Left colon (tissue), 2 donors: ENCODE data around the gene NBEAL1. TPM values are rescaled to one million over a fixed set of nuclear protein-coding genes. Genes with fewer than 3 reads are reported as not detected.
"Not testable (repeated sequence)": the region's sequence is repeated elsewhere in the genome, so short reads cannot be mapped to it uniquely, and the experiment has no call there.

Experiments
- ATAC-seq: fragments of 200-7000 bp; cut with Tn5 transposase; one replicate; pipeline ENCODE4 v1.9.1; 2020; ENCODE audit warnings: mild to moderate bottlenecking, moderate library complexity
- DNase-seq, 2 donors: peaks; one replicate each; pipeline ENCODE4 v3.0.0-alpha.2; 2020
- intact Hi-C, 2 donors: fragments of 100-400 bp; cut with DNase I in 1 of 2; cut with micrococcal nuclease in 1 of 2; formaldehyde crosslinking; loops; one replicate each; pipeline versions ENCODE4 v1.11.2 to v1.14.0; 2022; cut with DNase I, micrococcal nuclease
- total RNA-seq, 2 donors: library from RNA; stranded (reverse); fragmentation: NEBNext Ultra II Directional; extraction: Animal tissue kit (Norgen Biotek cat#: 25700); gene quantifications; one replicate each; pipeline ENCODE4 v1.2.1, GENCODE V29; 2021
- donor health status: DM: no; HTN: no; CAD: no.
- donor health status: DM: yes; HTN: yes; CAD: no.

The NBEAL1 gene
- total RNA-seq, 2 donors from 2014 or later, result 87.6 to 89.1 TPM

DNA sequence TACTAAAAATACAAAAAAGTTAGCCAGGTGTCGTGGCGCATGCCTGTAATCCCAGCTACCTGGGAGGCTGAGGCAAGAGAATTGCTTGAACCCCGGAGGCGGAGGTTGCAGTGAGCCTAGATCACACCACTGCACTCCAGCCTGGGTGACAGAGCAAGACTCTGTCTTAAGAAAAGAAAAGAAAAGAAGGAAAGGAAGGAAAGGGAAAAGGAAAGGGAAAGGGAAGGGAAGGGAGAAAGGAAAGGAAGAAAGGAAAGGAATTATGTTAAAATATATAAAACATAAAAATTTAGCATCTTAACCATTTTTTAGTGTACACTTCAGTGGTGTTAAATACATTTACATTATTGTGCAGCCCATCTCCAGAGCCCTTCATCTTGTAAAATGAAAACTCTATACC is 76.0 kb downstream of the NBEAL1 start:
- intact Hi-C loops, DNase-seq, ATAC-seq: not testable (repeated sequence)

DNA sequence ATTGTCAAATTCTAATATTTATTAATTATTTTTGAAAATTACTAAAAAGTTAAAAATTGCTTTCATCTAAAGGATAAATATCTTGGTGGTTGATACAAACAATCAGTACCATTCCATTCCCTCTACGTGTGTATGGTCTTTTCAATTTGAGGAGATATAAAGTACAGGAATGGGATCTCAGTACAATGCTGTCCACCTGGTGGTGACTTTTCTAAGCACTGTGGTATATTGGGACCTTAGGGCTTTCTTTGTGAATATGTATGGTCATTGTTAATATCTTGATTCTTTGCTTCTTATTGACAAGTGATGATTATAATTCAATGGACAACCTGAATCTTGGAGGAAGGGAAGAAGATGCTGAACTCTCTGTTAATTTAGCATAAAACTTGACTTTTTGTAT is 83.1 kb downstream of the NBEAL1 start:
- no peak for DNase-seq
- intact Hi-C loops, result no loop called here
- peak; percentile 53 for ATAC-seq

DNA sequence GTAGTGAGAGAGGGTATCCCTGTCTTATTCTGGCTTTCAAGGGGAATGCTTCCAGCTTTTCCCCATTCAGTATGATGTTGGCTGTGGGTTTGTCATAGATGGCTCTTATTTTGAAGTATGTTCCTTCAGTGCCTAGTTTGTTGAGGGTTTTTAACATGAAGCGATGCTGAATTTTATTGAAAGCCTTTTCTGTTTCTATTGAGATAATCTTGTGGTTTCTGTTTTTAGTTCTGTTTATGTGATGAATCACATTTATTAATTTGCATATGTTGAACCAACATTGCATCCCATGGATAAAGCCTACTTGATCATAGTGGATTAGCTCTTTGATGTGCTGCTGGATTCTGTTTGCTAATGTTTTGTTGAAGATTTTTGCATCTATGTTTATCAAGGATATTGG is 87.7 kb downstream of the NBEAL1 start:
- ATAC-seq, DNase-seq, intact Hi-C loops: not testable (repeated sequence)

DNA sequence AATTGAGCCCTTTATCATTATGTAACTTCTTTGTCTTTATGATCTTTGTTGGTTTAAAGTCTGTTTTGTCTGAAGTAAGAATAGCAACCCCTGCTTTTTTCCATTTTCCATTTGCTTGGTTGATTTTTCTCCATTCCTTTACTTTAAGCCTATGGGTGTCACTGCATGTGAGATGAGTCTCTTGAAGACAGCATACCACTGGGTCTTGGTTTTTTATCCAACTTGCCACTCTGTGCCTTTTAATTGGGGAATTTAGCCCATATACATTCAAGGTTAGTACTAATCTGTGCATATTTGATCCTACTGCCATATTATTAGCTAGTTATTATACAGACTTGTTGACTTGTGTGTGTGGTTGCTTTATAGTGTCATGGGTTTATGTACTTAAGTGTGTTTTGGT is 89.6 kb downstream of the NBEAL1 start:
- DNase-seq, result no peak
- no peak for ATAC-seq
- intact Hi-C loops, result no loop called here

DNA sequence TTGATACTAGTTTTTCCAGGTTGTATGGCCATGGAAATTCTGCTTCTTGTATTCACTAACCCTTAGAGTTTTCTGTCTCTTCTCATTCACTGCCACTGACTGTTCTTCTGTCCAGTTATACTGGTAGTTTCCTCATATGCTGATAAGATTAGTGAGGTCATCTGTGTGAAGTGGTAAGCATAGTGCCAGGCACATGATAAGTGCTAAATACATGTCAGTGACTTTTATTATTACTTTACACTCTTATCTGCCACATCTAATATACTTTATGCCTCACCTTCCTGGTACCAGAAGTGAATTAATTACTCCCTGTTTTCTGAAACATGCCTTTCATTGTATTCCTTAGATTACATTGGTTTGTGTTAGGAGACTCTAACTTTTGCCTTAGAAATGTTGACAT is 91.3 kb downstream of the NBEAL1 start:
- no peak for DNase-seq
- intact Hi-C loops, result no loop called here
- peak; percentile 40 for ATAC-seq

DNA sequence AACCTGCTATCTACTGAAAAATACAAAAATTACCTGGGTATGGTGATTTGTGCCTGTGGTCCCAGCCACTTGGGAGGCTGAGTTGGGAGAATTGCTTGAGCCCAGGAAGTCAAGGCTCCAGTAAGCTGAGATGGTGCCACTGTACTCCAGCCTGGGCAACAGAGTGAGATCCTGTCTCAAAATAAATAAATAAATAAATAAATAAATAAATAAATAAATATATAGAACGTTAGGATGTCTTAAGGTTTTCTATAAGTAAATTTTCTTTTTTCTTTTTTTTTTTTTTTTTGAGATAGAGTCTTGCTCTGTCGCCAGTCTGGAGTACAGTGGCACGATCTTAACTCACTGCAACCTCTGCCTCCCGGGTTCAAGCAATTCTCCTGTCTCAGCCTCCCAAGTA is 95.8 kb downstream of the NBEAL1 start:
- DNase-seq, ATAC-seq, intact Hi-C loops: not testable (repeated sequence)

DNA sequence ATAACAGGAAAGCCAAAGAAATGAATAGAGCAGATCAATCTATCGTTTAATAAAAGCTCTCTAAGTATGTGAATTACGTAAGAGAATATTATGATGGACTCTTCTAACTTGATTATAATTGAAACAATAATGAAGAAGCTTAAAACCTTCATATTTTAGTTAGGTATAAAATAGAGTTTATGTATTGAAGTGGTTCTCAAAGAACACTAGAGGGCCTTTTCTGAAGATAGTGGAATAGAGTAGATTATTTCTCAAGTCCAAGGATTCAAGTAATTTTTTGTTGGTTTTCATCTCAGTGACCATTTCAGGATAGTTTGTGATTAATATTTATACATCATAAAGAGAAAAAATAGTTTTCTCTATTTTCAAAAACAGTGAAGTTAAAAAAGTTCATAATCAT is 97.7 kb downstream of the NBEAL1 start:
- DNase-seq, result no peak
- no peak for ATAC-seq
- intact Hi-C loops, result no loop called here

DNA sequence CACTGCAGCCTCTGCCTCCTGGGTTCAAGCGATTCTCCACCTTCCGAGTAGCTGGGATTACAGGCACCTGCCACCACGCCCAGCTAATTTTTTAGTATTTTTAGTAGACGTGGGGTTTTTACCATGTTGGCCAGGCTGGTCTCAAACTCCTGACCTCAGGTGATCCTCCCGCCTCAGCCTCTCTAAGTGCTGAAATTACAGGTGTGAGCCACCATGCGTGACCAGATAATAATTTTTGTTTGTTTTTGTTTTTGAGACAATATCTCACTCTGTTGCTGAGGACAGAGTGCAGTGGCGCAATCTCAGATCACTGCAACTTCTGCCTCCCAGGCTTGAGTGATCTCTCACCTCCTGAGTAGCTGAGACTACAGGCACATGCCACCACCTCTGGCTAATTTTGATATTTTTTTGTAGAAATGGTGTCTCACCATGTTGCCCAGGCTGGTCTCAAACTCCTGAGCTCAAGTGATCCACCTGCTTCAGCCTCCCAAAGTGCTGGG is 100.6 kb downstream of the NBEAL1 start:
- intact Hi-C loops, DNase-seq, ATAC-seq: not testable (repeated sequence)

DNA sequence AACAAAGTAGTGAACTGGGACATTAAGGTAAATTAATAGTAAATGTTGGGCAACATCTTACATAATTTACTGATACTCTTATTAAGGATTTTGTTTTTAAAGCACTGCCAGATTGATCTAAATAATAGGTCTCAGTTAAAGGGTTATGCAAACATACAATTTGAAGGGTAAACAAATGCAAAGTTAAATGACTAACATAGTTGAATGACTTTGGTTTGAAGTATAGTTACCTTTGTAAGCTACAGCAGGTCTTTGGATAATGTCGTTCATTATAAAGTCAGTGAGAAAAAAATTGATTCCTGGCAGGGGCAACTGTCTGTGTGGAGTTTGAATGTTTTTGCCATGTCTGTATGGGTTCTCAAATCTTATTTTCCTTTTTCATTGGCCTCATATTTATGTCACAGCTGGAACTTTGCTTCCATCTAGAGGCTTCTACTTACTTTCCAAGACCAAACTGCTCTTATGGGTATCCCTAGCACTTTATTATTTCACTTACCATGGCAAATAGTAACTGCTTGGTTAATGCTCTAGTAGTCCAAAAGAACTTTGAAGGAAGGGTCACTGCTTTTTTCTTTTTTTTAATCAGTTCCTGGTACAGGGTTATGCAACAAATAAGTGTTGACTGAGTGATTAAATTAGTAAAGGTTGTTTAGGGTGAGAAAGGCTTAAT is 107.8 kb downstream of the NBEAL1 start:
- intact Hi-C loops, result no loop called here

DNA sequence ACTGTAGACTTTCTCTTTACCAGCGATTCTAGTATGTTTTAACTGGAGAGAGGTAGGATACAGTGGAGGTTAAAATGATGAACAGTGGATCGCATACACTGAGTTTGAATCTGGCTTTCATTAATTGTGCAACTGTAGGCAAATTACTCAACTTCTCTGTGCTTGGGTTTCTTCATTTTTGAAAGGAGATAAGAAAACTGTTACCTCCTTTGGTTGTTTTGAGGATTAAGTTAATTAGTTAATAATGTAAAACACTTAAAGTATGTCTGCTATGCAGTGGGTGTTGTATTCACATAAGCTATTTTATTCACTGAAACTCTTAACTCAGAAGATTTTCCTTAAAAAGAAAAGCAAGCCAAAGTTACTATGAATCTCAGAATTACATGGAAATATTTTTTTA is 112.3 kb downstream of the NBEAL1 start:
- intact Hi-C loops, result no loop called here
- DNase-seq, result no peak
- no peak for ATAC-seq

More for the DNA sequence above, 107.8 kb downstream of the NBEAL1 start:
- DNase-seq (no peak), ATAC-seq (peak; percentile 58)

DNA sequence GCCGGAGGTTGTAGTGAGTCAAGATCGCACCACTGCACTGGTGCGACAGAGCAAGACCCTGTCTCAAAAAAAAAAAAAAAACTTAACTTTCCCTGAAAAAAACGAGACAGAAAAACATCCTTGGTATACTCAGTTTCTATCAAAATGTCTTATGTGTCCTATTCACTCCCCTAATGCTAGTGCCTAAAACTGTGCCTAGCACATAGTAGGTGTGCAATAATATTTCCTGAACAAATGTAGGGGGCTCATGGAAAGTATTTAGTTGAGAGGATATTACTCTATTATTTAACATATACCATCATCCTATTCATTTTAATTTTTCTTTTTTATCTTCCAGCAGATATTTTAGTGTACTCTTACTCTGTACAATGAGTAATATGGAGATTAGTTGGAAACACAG is 120.4 kb downstream of the NBEAL1 start:
- no peak for DNase-seq
- intact Hi-C loops, result no loop called here

DNA sequence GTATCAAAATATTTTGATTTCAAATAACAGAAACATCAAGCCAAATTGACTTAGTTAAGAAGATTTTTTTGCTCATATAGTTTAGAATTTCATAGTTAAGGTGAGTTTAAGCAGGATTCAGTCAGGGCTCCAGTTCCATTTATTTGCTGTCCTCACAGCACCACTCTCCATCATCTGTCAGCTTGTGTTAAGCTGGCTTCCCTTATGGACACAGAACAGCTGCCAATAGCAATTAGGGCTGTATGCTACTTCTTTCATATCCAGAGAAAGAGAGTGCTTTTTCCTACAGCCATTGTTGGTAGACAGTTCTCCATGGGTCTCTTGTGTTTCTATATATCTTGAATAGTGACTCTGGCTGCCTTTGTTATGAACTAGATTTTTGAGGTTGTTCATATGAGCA is 128.7 kb downstream of the NBEAL1 start:
- intact Hi-C loops, result no loop called here
- DNase-seq (no peak), ATAC-seq (no peak)

More for the DNA sequence above, 120.4 kb downstream of the NBEAL1 start:
- no peak for ATAC-seq

DNA sequence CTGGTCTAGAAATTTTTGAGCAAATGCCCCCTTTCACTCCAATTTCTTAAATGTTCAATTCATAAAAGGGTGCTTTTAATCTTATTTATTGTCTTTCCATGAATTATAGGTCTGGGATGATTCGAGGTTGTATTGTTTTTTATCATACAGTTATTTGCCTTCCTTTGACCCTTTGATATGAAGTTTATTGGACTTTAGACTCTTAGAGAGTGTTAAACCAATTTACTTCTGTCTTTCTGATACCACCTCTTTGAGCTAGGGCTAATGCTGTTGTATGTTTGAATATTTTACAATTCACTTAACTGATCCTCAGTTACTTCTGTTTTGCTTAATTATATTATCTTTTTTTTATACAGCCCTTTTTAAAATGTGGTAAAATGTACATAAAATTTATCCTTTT is 134.5 kb downstream of the NBEAL1 start:
- DNase-seq (no peak), ATAC-seq (peak; percentile 61)
- intact Hi-C loops, result no loop called here

DNA sequence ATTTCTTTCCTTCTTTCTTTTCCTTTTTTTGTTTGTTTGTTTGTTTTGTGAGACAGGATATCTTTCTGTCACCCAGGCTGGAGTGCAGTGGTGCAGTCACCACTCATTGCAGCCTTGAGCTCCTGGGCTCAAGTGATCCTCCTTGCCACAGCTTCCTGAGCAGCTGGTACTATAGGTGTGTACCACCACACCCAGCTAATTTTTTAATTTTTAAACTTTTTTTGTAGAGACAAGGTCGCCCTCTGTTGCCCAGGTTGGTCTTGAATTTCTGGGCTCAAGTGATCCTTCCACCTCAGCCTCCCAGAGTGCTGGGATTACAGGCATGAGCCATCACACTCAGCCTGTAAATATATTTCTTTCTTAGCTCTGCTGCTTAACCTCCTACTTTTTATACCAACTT is 140.7 kb downstream of the NBEAL1 start:
- DNase-seq (no peak), ATAC-seq (no peak)
- intact Hi-C loops, result no loop called here

DNA sequence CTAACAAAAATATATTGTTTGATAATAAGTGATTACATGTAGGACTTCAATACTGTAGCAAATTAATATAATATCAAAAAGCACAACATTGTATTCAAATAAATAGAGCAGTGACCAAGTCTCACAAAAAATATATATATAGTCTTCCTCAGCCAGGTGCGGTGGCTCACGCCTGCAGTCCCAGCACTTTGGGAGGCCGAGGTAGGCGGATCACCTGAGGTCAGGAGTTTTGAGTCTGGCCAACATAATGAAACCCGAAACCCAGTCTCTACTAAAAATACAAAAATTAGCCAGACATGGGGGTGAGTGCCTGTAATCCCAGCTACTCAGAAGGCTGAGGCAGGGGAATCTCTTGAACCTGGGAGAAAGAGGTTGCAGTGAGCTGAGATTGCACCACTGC is 148.0 kb downstream of the NBEAL1 start:
- DNase-seq, intact Hi-C loops, ATAC-seq: not testable (repeated sequence)

DNA sequence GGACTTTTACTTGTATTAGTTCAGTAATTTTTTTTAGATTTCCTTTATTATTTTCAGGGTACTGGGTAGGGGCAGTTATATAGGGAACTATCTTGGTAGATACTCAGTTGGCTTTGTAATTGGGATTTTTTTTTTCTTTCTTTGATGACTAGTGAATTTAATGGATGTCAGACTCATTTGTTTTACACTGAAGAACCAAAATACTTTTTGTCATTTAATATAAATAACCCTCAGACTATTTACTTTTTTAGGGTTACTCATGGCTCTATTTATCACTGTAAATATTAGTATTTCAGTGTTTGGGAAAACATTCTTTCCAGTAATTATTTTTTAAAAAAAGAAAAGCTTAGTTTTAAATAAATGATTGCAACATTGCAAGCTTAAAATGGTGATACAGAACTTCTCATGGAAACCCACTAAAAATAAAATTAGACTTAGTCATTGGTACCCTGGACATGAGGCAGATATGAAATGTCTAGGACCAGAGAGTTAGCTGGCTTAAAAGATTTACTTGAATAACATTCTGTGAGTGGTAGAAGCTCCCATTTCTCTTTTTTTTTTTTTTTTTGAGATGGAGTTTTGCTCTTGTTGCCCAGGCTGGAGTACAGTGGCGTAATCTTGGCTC is 149.7 kb downstream of the NBEAL1 start:
- no peak for ATAC-seq
- no peak for DNase-seq
- intact Hi-C loops, result no loop called here

DNA sequence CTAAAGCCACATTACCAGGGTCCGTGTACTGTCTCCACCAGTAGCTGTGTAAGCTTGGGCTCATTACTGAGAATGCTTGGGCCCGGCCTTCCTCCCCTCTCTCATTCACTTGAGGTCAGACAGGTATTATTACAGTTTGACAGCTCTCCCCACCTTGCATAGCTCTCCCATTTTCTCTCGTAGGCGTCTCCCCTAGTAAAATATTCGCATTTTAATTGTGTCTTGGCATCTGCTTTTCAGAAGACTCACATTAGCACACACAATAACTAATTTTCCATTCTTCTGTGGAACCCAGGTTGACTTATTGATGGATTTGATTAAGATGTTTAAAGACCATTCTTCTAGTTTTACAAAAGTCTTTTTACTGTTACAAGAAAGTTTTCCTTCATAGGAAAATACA is 153.1 kb downstream of the NBEAL1 start:
- intact Hi-C loops, result no loop called here
- ATAC-seq (no peak), DNase-seq (no peak)

DNA sequence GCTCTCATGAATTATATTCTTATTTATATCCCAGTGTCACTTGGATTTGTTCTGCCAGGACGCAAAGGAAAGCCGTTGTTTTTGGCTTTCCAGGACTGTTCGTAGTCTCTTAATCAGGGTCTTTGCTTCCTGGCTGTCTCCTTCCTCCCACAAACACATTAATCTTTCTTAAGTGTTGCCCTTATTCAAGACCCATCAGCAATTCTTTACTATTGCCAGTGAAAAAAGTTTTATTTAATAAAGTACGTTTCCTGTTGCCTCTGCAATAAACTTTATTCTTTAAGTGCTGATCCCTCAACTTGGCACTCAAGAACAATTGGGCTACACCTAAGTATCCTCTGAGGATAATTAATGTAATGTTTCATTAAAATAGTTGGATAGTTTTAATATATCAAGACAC is 155.8 kb downstream of the NBEAL1 start:
- intact Hi-C loops, result no loop called here
- ATAC-seq, result no peak
- DNase-seq, result no peak

DNA sequence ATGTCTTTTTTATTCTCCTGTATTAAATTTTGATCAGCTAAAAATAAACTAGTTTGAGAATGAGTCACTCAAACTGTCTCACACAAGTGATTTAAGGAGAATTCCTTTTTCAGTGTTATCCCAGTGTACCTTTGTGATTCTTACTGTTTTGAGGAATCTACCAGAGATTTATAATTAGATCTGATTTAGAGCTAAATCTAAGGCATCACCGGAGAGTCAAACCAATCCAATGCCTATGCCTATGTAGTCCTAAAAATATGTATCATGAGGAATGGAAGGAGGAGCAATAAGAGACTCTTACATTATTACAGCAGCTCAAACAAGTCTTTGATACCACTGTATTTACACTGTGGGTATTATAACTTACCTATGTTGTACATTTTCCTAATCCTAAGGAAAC is 160.7 kb downstream of the NBEAL1 start:
- intact Hi-C loops, result no loop called here
- ATAC-seq, result no peak
- DNase-seq, result no peak

DNA sequence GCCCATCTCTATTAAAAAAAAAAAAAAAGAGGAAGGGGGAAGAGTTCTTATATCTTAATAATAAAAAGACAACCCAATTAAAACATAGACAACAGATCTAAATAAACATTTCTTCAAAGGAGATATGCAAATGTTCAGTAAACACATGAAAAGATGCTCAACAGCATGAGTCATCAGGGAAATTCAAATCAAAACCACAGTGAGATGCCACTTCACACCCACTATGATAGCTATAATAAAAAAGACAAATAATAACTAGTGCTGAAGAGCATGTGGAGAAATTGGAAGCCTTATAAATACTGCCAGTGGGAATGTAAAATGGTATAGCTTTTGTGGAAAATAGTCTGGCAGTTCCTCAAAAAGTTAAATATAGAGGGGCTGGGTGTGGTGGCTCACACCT is 162.7 kb downstream of the NBEAL1 start:
- DNase-seq (no peak), ATAC-seq (peak; percentile 59)
- intact Hi-C loops, result no loop called here

DNA sequence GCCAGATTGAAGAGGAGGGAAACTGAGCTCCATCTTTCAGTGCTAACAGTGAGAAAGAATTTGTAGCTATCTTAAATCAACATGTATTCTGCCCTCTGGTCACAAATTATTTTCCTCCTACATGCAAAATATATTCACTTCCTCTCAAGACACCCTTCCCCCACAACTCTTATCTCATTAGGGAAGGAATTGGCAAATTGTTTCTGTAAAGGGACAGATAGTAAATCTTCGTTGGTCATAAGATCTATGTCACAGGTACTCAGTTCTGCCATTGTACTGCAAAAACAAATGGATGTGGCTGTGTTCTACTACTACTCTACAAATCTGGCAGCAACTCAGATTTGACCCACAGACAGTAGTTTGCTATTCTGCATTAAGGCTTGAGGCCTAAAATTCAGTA is 171.2 kb downstream of the NBEAL1 start:
- intact Hi-C loops, result no loop called here
- DNase-seq (no peak), ATAC-seq (no peak)
